HG02885 (cell line): ENCODE measurements around the gene FKBP15.
A peak's percentile ranks its signal among the peaks of the same experiment; 100 is the strongest.
"Not testable (repeated sequence)": the region's sequence is repeated elsewhere in the genome, so short reads cannot be mapped to it uniquely, and the experiment has no call there.

Experiments used
- ATAC-seq: cut with Tn5 transposase; IDR thresholded peaks from one replicate; pipeline ENCODE4 v1.9.1; 2021; ENCODE audit warnings: mild to moderate bottlenecking; ENCODE audit not compliant: unreplicated experiment, poor library complexity

FKBP15 gene, protein sequence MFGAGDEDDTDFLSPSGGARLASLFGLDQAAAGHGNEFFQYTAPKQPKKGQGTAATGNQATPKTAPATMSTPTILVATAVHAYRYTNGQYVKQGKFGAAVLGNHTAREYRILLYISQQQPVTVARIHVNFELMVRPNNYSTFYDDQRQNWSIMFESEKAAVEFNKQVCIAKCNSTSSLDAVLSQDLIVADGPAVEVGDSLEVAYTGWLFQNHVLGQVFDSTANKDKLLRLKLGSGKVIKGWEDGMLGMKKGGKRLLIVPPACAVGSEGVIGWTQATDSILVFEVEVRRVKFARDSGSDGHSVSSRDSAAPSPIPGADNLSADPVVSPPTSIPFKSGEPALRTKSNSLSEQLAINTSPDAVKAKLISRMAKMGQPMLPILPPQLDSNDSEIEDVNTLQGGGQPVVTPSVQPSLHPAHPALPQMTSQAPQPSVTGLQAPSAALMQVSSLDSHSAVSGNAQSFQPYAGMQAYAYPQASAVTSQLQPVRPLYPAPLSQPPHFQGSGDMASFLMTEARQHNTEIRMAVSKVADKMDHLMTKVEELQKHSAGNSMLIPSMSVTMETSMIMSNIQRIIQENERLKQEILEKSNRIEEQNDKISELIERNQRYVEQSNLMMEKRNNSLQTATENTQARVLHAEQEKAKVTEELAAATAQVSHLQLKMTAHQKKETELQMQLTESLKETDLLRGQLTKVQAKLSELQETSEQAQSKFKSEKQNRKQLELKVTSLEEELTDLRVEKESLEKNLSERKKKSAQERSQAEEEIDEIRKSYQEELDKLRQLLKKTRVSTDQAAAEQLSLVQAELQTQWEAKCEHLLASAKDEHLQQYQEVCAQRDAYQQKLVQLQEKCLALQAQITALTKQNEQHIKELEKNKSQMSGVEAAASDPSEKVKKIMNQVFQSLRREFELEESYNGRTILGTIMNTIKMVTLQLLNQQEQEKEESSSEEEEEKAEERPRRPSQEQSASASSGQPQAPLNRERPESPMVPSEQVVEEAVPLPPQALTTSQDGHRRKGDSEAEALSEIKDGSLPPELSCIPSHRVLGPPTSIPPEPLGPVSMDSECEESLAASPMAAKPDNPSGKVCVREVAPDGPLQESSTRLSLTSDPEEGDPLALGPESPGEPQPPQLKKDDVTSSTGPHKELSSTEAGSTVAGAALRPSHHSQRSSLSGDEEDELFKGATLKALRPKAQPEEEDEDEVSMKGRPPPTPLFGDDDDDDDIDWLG

DNA sequence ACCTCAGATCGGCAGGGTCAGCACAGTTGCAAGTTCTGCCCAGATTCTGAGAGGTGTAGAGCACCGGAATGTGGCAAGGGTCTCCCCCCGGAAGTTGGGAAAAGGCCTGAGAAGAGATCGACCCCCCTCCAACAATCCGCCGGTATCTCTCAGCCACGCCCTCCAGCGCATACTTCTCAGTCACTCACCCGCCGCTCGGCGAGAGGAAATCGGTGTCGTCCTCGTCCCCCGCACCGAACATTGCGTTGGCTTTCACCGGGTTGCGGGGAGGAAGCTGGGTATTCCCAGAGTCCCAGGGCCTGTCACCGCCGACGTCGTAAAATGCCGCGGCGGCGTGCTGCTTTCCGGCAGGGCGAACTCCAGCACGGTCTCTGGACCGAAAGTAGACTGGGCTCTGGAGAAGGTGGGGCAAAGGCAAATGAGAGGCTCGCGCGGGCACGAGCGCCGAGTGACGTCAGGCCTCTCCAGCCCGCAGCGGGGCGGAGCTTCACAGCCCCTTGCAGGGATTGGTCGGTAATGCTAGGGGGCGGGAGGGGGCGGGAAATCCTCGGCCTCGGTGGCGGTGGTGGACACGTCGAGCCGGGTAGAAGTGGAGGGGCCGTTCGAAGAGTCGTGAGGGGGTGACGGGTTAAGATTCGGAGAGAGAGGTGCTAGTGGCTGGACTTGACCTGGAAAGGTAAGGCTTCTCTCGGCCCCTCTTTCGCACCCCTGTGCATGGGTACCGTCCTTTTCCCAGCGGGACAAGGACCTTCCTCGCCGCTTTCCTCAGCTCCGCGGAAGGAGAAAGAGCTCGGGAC, at the start of gene FKBP15, which contains the start of gene SLC31A1:
FKBP15 (minus strand) TSS at position 275 of the 797 bp plus-strand sequence; CDS start at position 241, 34 bp downstream.
SLC31A1 (plus strand) TSS at position 542 of the 797 bp plus-strand sequence. CDS start 34,605 bp downstream, outside the sequence.
- peak; percentile 88 for ATAC-seq

DNA sequence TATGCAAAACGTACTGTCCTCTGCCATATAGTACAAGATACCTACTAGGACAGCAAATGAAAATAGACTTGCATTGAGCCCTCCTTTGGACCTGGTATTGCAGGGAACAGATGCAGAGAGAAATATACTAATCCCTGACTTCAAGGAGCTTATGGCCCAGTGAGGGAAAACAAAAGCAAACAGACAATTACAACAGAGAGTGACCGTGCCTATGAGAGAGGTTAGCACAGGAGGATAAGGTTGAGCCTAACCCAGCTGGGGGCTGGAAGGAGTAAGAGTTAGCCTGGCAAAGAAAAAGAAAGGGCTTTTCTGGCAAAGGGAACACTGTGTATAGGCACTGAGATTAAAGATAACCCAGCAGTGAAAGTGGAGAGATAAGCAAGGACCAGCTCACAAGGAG, 48.8 kb upstream of the FKBP15 start:
- ATAC-seq, result no peak

DNA sequence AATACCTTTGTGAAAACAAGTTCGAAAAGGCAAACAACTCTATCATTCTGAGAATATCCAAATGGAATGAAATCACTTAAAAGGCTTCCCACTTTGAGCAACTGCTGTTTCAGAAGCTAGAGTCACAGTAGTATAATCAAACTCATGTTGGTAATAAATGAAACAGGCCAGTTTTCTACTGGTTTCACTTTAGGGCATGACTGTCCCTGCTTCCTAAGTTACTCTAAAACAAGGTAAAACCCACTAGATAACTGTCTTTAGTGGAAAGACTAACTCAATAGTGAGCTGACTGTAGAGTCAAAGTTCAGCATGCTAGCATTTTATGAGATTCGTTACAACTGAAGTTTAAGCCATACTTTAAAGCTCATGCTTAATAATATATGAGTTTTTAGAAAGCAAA, 48.3 kb upstream of the FKBP15 start:
- ATAC-seq, result no peak

DNA sequence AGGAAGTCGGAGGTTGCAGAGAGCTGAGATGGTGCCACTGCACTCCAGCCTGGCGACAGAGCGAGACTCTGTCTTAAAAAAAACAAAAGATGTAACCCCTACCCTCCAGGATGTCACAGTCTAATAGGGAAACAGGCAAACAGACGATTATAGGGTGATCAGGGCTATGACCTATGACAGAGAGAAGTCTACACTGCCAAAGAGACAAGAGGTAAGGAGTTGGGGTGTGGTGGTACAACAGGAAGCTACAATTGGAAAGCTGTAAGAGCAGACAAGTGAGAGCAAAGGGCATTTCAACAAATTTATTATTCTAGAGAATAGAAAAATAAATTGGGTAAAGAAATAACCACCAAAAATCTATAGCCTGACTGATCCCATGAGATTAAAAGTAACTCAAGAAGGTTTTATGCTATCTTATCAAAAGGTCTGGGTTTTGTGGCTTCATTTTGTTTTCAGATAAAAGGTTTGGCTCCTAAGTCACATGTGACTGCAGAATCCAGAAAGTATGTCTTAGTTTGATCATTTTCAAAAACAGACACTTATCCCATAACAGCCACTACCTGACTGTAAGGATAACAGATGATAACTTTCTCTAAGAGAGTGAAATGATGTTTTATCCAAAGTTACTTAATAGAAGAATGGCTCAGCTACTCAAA, 47.0 kb upstream of the FKBP15 start:
- no peak for ATAC-seq

DNA sequence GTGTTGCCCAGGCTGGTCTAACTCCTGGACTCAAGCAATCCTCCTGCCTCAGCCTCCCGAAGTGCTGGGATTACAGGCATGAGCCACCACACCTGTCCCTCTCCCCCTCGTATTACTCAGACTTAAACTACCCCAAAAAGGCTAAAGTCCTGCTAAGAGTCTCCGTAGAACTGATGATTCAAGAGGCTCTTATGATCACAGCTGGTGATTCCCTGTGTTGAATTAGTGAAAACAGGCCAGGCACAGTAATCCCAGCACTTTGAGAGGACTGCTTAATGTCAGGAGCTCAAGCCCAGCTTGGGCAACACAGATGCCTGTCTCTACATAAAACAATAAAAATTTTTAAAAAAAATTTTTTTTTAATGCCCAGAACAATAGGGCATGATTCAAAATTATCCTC, 45.1 kb upstream of the FKBP15 start:
- ATAC-seq, result no peak

DNA sequence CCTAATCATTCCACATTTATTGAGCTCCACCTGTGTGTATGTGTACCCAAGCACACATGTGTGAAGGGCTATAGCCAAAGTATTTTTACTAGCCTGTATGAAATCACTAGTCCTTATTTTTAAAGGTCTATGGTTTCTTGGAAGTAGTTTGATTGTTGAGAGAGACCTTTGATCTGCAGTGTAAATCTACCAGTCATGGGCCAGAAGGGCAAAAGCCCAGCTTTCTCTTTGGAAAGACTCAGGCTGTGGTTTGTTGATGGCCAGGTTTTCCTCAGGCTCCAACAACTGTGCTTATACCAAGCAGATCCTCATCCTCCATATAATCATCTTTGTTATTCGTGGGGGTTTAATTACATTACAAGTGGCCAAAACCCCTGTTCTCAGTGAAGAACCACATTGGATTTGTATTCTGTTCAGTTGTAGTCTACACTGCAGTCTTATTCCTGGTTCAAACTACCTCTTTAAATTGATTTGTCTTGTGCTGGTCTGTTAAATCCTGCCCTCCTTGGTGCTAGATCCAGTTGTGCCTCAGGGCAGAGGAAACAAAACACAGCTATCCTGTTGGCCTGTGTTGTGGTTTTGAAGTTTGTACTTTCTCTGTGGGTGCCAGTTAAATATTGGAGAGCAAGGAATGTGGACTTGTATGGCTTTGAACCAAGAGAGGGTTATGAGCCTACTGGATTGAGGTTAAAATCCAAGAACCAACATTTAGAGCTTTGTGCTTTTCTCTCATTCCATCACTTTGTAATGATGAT, 41.0 kb upstream of the FKBP15 start:
- no peak for ATAC-seq

DNA sequence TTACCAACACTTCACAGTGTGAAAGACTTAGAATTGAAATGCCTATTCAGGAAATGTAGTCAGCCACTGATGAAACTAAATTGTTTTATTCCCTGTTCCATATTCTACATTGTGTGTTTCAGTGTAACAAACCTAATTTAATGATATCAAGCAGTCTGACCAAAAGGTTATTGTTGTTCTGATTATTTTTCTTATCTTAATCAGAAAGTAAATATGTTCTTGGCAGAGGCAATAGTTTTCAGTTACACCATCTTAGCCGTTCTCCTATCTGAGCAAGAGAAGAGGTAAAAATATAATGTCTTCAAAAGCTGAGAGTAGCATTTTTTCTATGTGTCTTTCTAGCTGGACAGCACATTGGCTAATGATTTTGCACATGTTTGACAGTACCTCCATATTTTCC, 37.2 kb upstream of the FKBP15 start:
- ATAC-seq, result no peak

DNA sequence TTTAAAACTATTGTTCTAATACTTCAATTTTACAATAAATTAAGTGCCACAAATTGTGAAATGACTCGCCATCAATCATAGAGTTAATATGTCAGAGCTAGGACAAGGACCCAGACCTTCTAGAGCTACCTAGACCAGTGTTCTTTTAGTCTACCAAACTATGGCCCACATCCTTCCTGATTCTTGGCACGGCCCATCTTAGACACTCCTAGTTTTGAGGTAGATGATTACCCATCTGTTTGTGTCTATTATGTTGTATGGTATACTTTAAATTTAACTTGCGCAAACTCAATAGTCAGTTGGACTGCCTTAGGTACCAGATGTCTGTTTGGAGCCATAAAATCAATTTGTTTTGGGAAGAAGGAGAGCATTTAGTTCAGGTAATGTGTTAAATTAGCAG, 36.8 kb upstream of the FKBP15 start:
- ATAC-seq, result no peak

DNA sequence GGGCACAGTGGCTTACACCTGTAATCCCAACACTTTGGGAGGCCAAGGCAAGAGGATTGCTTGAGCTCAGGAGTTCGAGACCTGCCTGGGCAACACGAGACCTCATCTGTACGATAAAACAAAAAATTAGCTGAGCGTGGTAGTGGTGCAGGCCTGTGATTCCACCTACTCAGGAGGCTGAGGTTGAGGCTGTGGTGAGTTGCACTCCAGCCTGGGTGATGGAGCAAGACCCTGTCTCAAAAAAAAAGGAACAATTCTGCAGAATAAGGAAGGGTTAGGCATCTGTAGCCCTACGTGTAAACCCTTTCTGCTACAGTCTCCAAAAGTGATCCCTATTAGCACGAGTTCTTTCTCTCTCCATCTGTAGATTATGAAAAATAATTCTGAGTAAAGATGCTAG, 34.4 kb upstream of the FKBP15 start:
- no peak for ATAC-seq

DNA sequence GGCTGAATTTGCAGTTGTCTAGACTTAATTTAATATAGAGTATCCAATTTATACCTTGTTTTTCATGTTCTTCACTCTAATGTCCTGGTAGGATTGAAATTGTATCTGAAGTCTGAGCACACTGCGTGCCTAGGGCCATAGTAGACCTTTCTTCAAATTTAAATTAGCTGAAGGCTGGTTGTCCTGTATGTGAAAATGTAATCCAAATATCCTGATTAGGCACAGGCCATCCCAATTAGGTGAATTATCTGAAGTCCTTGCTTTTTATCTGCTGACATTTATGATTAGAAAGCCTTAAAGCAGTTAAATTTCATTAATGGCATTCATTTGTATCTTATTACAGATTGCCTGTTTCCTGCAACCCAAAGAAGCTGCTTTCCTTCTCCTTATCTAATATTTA, 33.9 kb upstream of the FKBP15 start:
- ATAC-seq, result no peak

DNA sequence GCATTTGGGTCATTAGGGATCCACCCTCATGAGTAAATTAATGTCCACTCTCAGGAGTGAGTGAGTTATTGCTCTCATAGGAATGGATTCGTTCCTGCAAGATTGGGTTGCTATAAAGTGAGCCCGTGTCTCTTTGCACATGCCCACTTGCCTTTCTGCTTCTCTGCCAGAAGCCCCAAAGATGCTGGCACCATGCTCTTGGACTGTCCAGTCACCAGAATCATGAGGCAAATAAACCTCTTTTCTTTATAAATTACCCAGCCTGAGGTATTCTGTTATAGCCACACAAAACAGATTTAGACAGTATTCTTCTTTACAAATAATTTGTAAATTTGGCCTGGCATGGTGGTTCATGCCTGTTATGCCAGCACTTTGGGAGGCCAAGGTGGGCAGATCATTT, 29.7 kb upstream of the FKBP15 start:
- ATAC-seq, result no peak

DNA sequence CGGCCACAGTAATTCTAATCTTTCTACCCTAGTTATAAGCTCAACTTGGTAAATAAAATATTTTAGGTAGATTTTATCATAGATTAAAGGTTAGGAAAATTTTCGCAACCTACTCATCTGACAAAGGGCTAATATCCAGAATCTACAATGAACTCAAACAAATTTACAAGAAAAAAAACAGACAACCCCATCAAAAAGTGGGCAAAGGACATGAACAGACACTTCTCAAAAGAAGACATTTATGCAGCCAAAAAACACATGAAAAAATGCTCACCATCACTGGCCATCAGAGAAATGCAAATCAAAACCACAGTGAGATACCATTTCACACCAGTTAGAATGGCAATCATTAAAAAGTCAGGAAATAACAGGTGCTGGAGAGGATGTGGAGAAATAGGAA, 28.6 kb upstream of the FKBP15 start:
- not testable (repeated sequence) for ATAC-seq

DNA sequence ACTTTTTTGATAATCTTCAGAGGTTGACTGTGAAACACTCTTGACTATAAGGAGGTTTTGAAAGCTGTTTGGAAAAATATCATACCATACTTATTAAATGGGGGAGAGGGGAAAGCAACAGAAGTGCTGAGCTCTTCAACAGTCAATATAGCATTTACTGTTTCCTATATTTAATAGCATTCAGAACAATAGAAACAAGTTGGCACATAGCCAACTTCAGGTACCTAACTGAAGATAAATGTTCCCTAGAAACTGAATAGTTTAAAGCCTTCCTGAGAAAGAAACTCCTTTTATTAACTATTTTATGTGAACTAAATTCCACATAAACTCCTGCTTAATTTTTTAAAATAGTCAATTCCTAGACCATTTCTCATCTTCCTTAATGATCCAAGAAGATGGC, 26.6 kb upstream of the FKBP15 start:
- ATAC-seq, result no peak

DNA sequence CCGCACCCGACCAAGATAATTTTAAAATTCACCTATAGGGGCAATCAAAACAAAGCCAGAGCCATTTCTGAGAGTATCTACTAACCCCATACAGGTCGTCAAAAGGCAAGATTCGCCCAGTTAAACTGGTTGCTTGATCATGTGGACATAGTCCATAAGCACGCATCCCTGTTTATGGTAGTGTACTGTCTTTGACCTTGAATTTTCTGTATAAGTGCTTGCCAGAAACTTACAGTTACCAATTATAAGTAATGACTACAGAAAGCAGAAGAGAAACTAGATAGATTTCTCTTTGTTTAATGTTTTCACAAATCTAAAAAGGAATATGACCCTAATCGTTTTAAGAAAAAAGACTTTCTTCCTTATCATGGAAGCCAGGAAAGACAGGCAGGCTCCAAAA, 25.9 kb upstream of the FKBP15 start:
- ATAC-seq, result no peak

DNA sequence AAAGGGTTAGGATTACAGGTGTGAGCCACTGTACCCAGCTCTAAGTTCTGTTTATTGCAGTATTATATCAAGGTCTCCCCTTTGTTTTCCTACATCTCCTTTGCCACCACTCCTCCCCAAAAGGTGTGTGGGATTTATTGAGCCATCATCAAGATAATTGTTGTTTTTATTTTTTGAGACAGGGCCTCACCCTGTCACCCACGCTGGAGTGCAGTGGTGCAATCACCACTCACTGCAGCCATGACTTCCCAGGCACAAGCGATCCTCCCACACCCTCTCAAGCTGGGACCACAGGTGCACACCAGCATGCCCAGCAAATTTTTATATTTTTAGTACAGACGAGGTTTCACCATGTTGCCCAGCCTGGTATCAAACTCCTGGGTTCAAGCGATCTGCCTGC, 24.8 kb upstream of the FKBP15 start:
- ATAC-seq, result no peak

DNA sequence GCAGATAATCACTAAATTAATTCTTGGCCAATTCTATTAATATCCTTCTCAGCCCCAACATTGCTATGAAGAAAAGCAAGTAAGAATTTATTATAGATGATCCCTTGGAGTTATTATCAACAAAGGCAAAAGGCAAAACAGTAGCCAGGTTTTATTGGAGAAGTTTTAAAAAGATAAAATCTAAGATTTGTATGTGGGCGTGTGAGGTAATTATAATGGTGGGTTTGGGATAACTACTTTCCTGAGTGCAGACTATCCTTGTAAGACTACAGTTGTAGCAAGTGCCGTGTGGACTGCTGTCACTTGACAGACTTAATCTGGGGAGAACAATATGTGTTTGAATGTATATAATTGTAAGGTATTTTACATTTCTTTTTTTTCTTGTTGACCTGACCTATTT, 23.5 kb upstream of the FKBP15 start:
- ATAC-seq, result no peak

DNA sequence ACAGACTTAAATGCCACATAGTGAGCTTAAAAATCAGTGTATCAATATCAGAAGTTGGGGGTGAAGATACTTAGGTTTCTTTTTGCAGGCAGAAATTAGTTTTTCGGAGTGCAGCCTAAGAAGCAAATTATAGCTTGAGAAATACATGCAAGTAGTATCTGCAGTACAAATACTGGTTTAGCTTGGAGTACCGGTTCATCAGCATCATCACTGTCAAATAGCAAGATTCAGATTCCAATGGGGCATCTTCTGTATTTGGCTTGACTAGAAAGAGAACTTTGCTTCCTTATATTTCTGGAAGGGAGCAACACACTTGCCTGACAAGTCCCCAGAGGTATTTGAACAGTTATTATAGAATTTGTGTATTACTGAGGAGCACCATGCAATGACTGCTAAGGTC, 20.1 kb upstream of the FKBP15 start:
- no peak for ATAC-seq

DNA sequence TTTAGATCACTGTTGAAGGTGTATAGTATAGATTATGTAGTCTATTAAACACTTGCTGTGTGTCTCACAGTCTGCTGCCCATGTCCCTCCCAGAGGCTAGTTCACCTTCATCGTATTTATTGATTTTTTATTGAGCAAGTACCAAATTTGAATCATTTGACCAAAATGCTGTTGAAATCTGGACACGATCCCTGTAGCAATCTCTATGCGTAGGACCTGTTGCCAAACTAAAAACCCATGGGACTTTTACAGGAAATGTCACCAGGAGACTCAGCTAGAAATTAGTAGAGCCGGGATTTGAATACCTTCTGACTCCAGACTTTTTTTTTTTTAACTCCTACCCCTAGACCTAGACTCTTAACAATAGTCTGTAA, 17.8 kb upstream of the FKBP15 start:
- ATAC-seq, result no peak
